HG03039 (cell line): ENCODE data around the gene SERTAD1.
"Not testable (repeated sequence)": the region's sequence is repeated elsewhere in the genome, so short reads cannot be mapped to it uniquely, and the experiment has no call there.

Experiments used
- ATAC-seq: cut with Tn5 transposase; IDR thresholded peaks from one replicate; pipeline ENCODE4 v1.9.1; 2021; ENCODE audit warnings: mild to moderate bottlenecking, moderate library complexity; ENCODE audit not compliant: unreplicated experiment

SERTAD1 gene

GRCh38 chr19:40423938-40424337 lies 1.9 kb downstream of the SERTAD1 start:
- ATAC-seq = no peak

GRCh38 chr19:40422748-40423566 lies 2.8 kb downstream of the SERTAD1 start:
- no peak for ATAC-seq

DNA sequence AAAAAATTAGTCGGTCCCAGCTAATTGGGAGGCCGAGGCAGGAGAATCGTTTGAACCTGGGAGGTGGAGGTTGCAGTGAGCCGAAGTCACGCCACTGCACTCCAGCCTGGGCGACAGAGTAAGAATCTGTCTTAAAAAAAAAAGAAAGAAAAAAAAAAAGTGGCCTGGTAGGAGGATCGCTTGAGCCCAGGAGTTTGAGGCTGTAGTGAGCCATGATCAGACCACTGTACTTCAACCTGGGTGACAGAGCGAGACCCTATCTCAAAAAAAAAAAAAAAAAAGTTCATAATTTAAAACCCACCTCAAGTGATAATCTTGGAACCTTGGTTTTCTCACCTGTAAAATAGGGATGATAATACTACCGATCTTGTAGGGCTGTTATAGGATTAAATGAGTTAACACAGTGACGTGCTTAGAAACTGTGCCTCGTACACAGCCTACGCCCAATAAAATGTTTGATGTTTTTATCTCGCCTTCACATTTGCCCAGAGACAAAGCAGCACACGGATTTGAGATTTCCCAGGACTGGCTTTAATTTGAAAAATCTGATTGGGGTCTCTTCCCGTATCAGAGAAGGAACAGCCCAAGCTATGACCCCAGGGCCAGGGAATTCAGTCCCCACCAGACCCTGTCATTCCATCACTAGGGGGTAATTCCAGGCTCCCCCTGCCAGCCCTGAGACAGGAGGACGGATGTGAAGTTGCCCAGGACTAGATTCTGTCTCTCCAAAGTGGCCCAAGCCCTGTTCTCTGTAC lies 3.6 kb downstream of the SERTAD1 start:
- ATAC-seq = no peak

DNA sequence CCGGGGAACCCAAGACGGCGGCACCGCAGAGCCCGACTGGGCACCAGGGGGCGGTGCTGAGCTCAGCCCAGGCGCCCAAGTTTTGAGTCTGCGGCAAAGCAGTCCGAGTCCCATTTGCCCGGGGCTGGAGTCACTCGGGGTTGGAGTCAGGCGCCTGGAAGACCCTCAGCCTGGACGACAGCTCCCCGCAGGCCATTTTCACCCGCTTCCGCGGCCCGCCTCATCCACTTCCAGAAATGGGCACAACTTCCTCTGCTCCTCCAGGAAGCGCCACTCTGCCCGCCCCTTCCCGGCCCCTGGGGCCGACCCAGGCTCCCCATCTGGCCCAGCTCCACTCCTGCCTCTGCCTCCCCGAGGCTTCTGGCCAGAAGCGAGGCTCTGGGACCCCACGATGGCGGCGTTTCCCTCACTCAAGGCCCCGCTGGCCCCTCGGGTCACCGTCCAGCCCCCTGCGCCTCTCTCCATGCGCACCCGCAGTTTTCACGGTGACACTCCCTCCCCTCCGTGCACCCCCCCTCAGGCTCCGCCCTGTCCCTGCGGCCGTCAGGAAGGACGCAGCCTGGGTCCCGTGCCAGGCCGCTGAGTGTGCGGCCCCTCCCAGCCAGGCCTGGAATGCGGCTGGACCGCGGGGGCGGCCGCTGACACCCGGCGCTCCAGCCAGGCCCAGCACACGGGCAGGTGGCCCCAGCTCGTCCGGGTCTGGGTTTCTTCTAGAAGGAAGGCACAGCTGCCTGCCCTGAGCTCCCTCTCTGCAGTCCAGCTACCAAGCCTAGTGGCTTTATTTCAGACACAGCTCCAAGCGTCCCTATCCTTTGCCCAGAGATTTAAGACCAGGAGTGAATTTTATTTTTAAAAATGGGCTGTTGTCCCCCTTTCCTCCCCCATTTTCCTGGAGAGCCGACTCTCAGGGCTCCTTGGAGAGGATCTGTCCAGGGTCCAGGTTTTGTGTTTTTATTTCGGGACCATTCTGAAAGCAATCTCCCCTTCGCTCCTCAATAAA lies 4.7 kb downstream of the SERTAD1 start:
- no peak for ATAC-seq

DNA sequence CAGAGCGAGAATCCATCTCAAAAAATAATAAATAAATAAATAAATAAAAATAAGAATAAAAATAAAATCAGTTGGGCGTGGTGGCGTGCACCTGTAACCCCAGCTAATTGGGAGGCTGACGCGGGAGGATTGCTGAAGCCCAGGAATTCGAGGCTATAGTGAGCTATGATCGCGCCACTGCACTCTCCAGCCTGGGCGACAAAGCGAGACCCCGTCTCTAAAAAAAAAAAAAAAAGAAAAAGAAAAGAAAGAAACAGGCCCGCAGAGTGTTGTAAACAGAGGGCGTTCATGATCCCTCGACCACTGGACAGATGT lies 5.4 kb downstream of the SERTAD1 start:
- ATAC-seq = no peak

GRCh38 chr19:40419780-40420179 lies 6.0 kb downstream of the SERTAD1 start:
- no peak for ATAC-seq

DNA sequence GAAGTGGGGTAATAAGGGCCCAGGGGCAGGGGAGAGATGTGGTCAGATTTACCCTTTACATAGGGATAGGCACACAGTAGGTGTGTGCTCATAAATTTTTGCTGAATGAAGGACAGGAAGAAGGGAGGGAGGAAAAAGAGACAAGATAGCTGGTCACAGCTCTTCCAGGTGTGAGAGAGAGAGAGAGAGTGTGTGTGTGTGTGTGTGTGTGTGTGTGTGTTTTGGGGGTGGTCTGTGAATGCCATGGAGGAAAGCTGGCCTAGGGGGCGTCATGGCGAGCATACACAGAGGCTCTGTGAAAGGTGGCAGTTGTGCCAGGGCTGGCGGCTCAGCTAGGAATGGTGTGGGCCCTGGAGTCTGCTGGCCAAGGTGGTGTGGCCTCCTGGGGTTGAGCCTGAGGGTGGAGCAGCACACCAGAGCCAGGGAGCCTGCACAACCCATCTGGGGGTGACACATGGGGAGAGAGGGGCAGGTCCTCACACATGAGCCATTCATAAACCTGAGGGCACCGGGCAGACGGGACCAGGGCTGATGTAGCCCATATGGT lies 6.7 kb downstream of the SERTAD1 start:
- ATAC-seq = no peak

DNA sequence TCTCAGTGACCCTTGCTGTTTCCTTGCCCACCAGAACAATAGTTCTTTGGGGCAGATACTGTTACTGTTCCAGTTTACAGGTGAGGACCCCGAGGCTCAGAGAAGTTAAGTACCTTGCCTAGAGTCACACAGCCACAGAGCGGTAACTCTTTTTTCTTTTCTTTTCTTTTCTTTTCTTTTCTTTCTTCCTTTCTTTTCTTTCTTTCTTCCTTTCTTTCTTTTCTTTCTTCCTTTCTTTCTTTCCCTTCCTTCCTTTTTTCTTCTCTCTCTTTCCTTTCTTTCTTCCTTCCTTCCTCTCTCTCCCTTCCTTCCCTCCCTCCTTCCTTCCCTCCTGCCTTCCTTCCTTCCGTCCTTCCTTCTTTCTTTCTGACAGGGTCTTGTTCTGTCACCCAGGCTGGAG lies 7.8 kb downstream of the SERTAD1 start:
- no peak for ATAC-seq

- ATAC-seq = no peak
Measured at GRCh38 chr19:40417643-40417981, 8.2 kb downstream of the SERTAD1 start.

- ATAC-seq = no peak
Measured at GRCh38 chr19:40416918-40417642, 8.7 kb downstream of the SERTAD1 start.

- no peak for ATAC-seq
Measured at GRCh38 chr19:40415768-40416167, 10.0 kb downstream of the SERTAD1 start.

DNA sequence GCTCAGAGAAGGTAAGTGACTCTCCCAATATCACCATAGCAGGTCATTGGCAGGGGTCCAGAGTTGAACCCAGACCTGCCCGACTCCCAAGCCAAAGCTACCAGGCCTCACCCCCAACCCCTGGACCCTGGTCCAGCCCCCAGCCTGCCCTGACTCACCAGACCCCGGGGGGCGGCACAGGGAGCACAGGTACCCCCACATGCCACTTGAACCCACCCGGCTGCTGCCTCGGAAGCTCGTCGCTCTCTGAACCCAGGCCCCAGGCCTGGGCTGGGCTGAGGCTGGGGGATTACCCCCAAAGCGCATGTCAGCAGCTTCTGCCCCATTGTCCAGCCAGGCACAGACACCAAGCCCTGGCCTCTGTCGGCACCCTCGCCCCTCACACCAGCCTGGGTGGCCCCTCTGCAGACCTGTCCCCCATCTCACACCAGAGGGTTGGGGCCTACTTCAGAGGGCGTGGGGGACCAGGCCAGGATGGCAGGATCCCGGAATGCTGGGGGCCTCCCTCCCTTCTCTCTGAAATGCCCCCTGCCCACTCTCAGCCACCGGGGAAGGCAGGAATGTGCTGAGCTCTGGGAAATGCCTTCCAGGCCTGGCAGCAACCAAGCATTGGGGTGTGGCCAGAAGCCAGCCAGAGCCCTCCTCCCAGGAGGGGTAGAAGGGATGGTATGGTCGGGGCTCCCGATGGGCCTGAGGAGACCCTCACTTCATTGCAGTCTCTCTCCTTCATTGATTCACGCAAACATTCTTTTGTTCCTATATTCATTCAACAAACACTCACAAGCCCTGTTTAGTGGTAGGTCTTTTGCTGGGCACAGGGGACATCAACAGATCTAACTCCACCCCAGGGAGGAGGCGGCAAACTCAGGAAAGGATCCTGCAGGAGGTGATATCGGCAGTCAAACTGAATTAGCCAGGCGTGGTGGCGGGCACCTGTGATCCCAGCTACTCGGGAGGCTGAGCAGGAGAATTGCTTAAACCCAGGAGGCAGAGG lies 11.0 kb downstream of the SERTAD1 start:
- no peak for ATAC-seq

GRCh38 chr19:40413291-40413845 lies 12.4 kb downstream of the SERTAD1 start, which contains the start of gene PRX:
Gene PRX (minus strand): TSS chr19:40413378. CDS start chr19:40407932, 5,446 bp downstream.
- no peak for ATAC-seq

GRCh38 chr19:40412866-40413265 lies 12.9 kb downstream of the SERTAD1 start:
- no peak for ATAC-seq

DNA sequence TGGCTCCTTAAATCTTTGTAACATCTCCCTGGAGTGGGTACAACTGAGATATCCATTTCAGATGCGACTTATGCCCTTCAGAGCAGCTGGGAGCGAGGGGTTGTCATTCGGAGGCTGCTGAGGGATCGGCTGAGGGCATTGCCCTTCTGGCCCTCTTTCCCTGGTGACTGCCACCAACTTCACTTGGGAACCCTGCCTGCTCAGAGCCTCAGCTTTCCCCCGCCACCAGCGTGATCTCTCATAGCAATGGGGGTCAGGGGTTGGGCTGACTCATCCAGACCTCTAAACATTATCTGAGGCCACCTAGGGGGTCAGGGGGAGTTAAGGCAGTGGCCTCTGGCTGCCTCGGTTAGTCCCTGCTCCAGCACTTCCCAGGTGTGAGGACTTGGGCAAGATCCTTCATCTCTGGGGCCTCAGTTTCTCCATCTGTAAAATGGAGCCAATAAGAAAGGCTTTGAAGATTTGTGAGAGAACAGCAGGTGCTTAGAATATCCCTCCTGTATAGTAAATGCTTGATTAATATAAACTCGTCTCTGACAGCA lies 13.8 kb downstream of the SERTAD1 start:
- no peak for ATAC-seq

DNA sequence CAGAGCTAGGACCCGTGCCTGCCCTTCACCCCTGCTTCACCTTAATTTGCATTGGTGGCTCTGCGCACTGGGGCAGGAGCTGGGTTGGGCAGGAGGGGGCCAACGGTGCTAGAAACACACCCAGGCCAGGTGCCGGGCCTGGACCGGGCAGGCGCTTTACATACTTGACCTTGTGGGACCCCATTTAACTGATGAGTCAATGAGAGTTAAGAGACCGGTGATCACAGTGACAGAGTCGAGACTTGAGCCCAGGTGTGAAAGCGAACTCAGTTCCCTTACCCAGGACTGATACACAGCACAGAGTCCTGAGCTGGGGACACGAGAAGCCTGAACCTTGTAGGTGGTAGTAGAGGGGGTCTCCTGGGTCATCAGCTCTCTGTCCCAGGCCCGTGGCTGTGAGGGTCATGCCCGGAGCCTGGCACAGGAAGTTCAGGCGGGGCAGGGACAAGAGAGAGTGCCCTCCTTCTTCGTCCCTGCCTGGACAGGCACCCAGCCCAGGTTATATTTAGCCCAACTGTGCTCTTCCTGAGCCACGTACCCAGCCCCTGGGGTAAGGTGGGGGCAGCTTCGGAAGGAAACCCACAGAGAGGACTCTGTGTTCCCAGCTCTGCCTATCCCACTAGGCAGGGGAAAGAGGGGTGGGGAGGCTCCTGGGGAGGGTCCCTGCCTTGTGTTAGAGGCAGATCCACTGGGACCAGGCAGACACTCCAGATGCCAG lies 14.5 kb downstream of the SERTAD1 start:
- no peak for ATAC-seq

DNA sequence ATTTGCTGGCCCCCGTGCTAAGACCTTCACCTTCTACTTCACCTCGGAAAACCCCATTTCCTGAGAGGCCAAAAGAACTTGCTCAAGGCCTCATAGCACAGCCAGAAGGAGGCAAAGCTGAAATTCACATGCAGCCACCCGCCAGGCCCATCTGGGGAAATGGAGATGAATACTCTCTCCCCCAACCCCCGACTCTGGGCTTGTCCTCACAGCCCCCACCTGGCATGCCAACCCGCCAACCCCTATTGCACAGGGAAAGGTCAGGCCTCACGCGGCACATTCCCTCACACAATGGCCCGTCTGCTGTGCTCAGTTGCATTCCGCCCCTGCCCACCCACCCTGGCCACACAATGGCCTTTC lies 15.8 kb downstream of the SERTAD1 start:
- no peak for ATAC-seq

DNA sequence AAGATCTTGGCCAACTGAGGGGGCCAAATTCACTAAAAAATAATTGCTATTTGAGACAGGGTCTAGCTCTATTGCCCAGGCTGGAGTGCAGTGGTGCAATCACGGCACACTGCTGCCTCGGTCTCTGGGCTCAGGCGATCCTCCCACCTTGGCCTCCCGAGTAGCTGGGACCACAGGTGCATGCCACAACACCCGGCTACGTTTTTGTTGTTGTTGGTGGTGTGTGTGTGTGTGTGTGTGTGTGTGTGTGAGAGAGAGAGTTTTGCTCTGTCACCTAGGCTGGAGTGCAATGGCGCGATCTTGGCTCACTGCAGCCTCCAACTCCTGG lies 17.2 kb downstream of the SERTAD1 start:
- ATAC-seq = not testable (repeated sequence)
